Osteocyte (in vitro differentiated cells): ENCODE results near the gene NINL. TPM values are rescaled to one million over a fixed set of nuclear protein-coding genes. Genes with fewer than 3 reads are reported as not detected.

Source experiments
- DNase-seq: peaks from one replicate; pipeline ENCODE4 v3.0.0; 2021; ENCODE audit warnings: mixed read lengths; ENCODE audit not compliant: unreplicated experiment; ENCODE audit errors: extremely low spot score
- H3K27ac Mint-ChIP-seq: one replicate; pipeline ENCODE4 v1.8.0; 2021; ENCODE audit warnings: mild to moderate bottlenecking, mixed read lengths; ENCODE audit not compliant: unreplicated experiment
- H3K27me3 Mint-ChIP-seq: one replicate; pipeline ENCODE4 v1.8.0; 2021; ENCODE audit warnings: mixed read lengths; ENCODE audit not compliant: unreplicated experiment
- H3K36me3 Mint-ChIP-seq: one replicate; pipeline ENCODE4 v1.8.0; 2021; ENCODE audit warnings: mixed read lengths; ENCODE audit not compliant: unreplicated experiment
- H3K4me1 Mint-ChIP-seq: one replicate; pipeline ENCODE4 v1.8.0; 2021; ENCODE audit warnings: mixed read lengths; ENCODE audit not compliant: unreplicated experiment
- H3K4me3 Mint-ChIP-seq: one replicate; pipeline ENCODE4 v1.8.0; 2021; ENCODE audit warnings: mild to moderate bottlenecking, moderate library complexity, mixed read lengths; ENCODE audit not compliant: unreplicated experiment
- H3K9me3 Mint-ChIP-seq: one replicate; pipeline ENCODE4 v1.8.0; 2021; ENCODE audit warnings: mixed read lengths; ENCODE audit not compliant: unreplicated experiment
- CTCF ChIP-seq: fragments of 200-600 bp; sonication (generic); IDR thresholded peaks from 2 replicates; pipeline ENCODE4 v1.5.0; 2021; ENCODE audit warnings: antibody characterized with exemption, mild to moderate bottlenecking, moderate library complexity
- total RNA-seq: library from RNA; stranded (reverse); gene quantifications from 2 replicates; pipeline ENCODE4 v1.2.1, GENCODE V29; 2021

The NINL gene
- total RNA-seq, 1 donor from 2014 or later = 20.8 TPM

GRCh38 chr20:25500880-25501351, 84.4 kb downstream of the NINL start:
- Mint-ChIP-seq H3K27me3 (no peaks in the 10 kb centered on the region), H3K36me3 (peaks cover 24% of the 10 kb centered on the region), H3K4me3 (no peak overlapping the region), H3K4me1 (peaks cover 2% of the 10 kb centered on the region), H3K9me3 (no peaks in the 10 kb centered on the region), H3K27ac (no peak overlapping the region)
- no peak for TF ChIP-seq CTCF
- no peak for DNase-seq

GRCh38 chr20:25499855-25500434, 85.4 kb downstream of the NINL start:
- no peaks in the 10 kb centered on the region for H3K27me3 Mint-ChIP-seq
- H3K36me3 Mint-ChIP-seq = peaks cover 17% of the 10 kb centered on the region
- TF ChIP-seq CTCF = no peak
- no peaks in the 10 kb centered on the region for H3K4me1 Mint-ChIP-seq
- no peak for DNase-seq
- no peak overlapping the region for H3K27ac Mint-ChIP-seq
- no peak overlapping the region for H3K4me3 Mint-ChIP-seq
- H3K9me3 Mint-ChIP-seq = no peaks in the 10 kb centered on the region

DNA sequence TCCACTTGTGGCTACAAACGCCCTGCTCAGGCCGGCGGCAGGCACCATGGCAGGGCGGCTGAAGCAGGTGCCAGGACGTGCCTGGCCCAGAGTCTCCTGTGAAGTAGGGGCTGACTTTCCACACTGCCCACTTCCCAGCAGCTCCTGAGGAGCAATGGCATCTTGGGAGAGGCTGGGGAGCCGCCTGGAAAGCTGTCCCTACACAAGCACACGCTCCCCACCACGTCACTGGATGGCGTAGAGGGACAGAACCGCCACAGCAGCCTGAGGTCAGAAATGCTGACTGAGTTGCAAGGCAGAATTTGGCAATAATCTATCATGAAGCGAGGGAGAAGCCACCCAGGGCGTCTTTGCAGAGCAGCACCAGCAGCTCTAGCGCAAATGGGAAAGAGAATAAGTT, 86.3 kb downstream of the NINL start:
- H3K36me3 Mint-ChIP-seq = peaks cover 12% of the 10 kb centered on the region
- no peak overlapping the region for H3K27ac Mint-ChIP-seq
- H3K9me3 Mint-ChIP-seq = no peaks in the 10 kb centered on the region
- no peak for DNase-seq
- H3K4me3 Mint-ChIP-seq = no peak overlapping the region
- no peaks in the 10 kb centered on the region for H3K27me3 Mint-ChIP-seq
- no peaks in the 10 kb centered on the region for H3K4me1 Mint-ChIP-seq
- TF ChIP-seq CTCF = no peak

- no peak for DNase-seq
- Mint-ChIP-seq H3K27ac (no peak overlapping the region), H3K36me3 (peaks cover 12% of the 10 kb centered on the region), H3K4me3 (no peak overlapping the region), H3K27me3 (no peaks in the 10 kb centered on the region), H3K9me3 (no peaks in the 10 kb centered on the region), H3K4me1 (no peaks in the 10 kb centered on the region)
- TF ChIP-seq CTCF = no peak
These were observed 87.1 kb downstream of the NINL start for GRCh38 chr20:25498280-25498606.

GRCh38 chr20:25497586-25498279, 87.6 kb downstream of the NINL start:
- DNase-seq = no peak
- Mint-ChIP-seq H3K4me1 (no peaks in the 10 kb centered on the region), H3K4me3 (no peak overlapping the region), H3K27me3 (no peaks in the 10 kb centered on the region), H3K27ac (no peak overlapping the region), H3K36me3 (peaks cover 11% of the 10 kb centered on the region), H3K9me3 (no peaks in the 10 kb centered on the region)
- TF ChIP-seq CTCF = no peak
